HEK293T (cell line): ENCODE measurements around the gene GID8.

Experiments
- CTCF ChIA-PET: fragments of 350-600 bp; formaldehyde crosslinking; extraction: SDS; loops from one replicate; lab custom pipeline; 2021; ENCODE audit warnings: antibody characterized with exemption, inconsistent platforms; lab: Yijun Ruan, JAX
- POLR2A ChIA-PET: fragments of 350-600 bp; formaldehyde crosslinking; extraction: SDS; loops from one replicate; lab custom pipeline; 2020; ENCODE audit warnings: antibody characterized with exemption, inconsistent platforms; lab: Yijun Ruan, JAX
- DNase-seq: peaks from one replicate; pipeline ENCODE4 v3.0.0; 2012; ENCODE audit warnings: mixed read lengths; ENCODE audit errors: extremely low spot score
- ARNT ChIP-seq: fragments of 450-650 bp; IDR thresholded peaks from 2 replicates; pipeline ENCODE4 v1.6.1; 2017; ENCODE audit warnings: mild to moderate bottlenecking
- BHLHE40 ChIP-seq: fragments of 450-650 bp; IDR thresholded peaks from 2 replicates; pipeline ENCODE4 v1.6.1; 2016; ENCODE audit warnings: mild to moderate bottlenecking, moderate library complexity, borderline replicate concordance
- CTBP1 ChIP-seq: fragments of 450-650 bp; IDR thresholded peaks from 2 replicates; pipeline ENCODE4 v1.6.1; 2016; ENCODE audit warnings: borderline replicate concordance
- ELF4 ChIP-seq: fragments of 450-650 bp; IDR thresholded peaks from 2 replicates; pipeline ENCODE4 v1.6.1; 2017; ENCODE audit warnings: antibody characterized with exemption
- FOXA1 ChIP-seq: fragments of 450-650 bp; IDR thresholded peaks from 2 replicates; pipeline ENCODE4 v1.6.1; 2016; ENCODE audit warnings: mild to moderate bottlenecking
- FOXK2 ChIP-seq: fragments of 450-650 bp; IDR thresholded peaks from 2 replicates; pipeline ENCODE4 v1.6.1; 2016; ENCODE audit warnings: mild to moderate bottlenecking
- FOXM1 ChIP-seq: fragments of 450-650 bp; IDR thresholded peaks from 2 replicates; pipeline ENCODE4 v1.6.1; 2017; ENCODE audit warnings: mild to moderate bottlenecking, borderline replicate concordance
- HDGF ChIP-seq: fragments of 450-650 bp; IDR thresholded peaks from 2 replicates; pipeline ENCODE4 v1.6.1; 2017; ENCODE audit warnings: antibody characterized with exemption, borderline replicate concordance
- L3MBTL2 ChIP-seq: fragments of 450-650 bp; conservative IDR thresholded peaks from 2 replicates; pipeline ENCODE4 v1.6.1; 2016; ENCODE audit warnings: mild to moderate bottlenecking
- LEF1 ChIP-seq: fragments of 450-650 bp; IDR thresholded peaks from 2 replicates; pipeline ENCODE4 v1.6.1; 2017; ENCODE audit warnings: mild to moderate bottlenecking, borderline replicate concordance
- NFRKB ChIP-seq: fragments of 450-650 bp; IDR thresholded peaks from 2 replicates; pipeline ENCODE4 v1.6.1; 2016; ENCODE audit warnings: mild to moderate bottlenecking, moderate library complexity
- SP1 ChIP-seq: fragments of 450-650 bp; IDR thresholded peaks from 2 replicates; pipeline ENCODE4 v1.6.1; 2017
- SUZ12 ChIP-seq: fragments of 450-650 bp; IDR thresholded peaks from 2 replicates; pipeline ENCODE4 v1.6.1; 2016; ENCODE audit warnings: mild to moderate bottlenecking
- TARDBP ChIP-seq: fragments of 450-650 bp; IDR thresholded peaks from 2 replicates; pipeline ENCODE4 v1.6.1; 2016
- ZNF384 ChIP-seq: fragments of 450-650 bp; IDR thresholded peaks from 2 replicates; pipeline ENCODE4 v1.6.1; 2016
- TF ChIP-seq, protein P1 (sequence below): fragments of 450-650 bp; IDR thresholded peaks from 2 replicates; pipeline ENCODE4 v1.6.1; 2016

GID8 gene

DNA sequence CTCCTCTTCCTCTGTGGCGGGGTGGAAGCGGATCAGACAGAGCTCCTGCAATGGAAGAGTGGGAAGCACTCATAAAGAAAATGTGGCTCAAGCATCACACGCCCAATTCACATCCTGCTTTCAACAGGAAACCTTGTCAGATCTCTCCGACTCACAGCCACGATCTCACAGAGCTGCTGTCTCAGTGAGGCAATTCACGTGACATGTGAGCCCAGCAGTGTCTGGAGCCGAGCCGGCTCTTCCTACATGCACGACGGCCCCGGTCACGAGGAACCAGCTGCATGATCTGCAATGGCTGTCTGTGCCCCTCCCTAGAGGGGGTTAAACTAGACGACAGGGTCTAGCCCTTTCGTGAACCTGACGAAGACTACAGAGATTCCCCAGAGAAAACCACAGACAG, 46.8 kb upstream of the GID8 start:
- TF ChIP-seq CTBP1 (no peak), ARNT (no peak), FOXK2 (no peak), FOXA1 (no peak), HDGF (no peak), FOXM1 (no peak), NFRKB (no peak), L3MBTL2 (no peak), LEF1 (no peak), ELF4 (no peak), SUZ12 (no peak), TARDBP (no peak)
- TF ChIP-seq, protein P1, sequence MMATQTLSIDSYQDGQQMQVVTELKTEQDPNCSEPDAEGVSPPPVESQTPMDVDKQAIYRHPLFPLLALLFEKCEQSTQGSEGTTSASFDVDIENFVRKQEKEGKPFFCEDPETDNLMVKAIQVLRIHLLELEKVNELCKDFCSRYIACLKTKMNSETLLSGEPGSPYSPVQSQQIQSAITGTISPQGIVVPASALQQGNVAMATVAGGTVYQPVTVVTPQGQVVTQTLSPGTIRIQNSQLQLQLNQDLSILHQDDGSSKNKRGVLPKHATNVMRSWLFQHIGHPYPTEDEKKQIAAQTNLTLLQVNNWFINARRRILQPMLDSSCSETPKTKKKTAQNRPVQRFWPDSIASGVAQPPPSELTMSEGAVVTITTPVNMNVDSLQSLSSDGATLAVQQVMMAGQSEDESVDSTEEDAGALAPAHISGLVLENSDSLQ = no peak
- ChIA-PET POLR2A (no interaction called here), CTCF (no interaction called here)
- no peak for DNase-seq

DNA sequence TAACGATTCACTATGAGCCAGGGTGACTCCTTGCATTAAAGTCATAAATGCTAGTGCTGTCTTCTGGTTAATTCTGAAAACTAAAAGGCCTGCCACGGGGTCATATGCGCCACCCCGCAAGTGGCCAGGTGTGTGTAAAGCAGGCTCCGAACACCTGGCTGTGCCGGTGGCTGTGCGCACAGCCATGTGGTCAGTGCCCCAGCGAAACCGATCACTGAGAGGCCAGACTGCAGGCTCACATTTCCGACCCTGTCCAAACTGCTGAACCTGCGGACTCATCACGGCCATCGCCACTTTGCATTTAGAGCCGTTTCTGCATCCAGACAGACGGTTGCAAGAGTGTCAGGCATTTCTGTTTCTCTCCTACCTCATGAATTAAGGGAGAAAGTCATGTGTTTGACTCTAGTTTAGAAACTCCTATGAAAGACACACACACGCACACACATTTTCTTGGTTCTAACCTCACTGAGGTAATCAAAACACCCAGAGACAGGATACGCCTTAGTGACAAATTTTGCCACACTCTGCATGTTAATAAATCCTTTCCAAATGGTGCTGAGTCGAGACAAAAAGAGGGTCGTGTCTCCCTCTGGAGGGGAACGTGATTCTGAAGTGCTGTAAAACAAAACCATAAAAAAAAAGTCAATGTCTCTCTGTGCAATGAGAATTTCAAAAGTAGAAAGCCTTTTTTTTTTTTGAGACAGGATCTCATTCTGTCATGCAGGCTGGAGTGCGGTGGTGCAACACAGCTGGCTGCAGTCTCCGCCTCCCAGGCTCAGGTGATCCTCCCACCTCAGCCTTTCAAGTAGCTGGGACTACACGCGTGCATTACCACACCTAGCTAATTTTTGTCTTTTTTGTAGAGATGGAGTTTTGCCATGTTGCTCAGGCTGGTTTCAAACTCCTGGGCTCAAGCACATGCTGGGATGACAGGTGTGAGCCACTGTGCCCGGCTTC, 45.3 kb upstream of the GID8 start:
- no peak for DNase-seq
- ChIA-PET POLR2A (no interaction called here), CTCF (interaction anchor here (0.7 kb wide), 1 partner anchor 99 kb away, joined by 3 read pairs; no protein-coding TSS in a partner anchor)
- TF ChIP-seq ELF4 (no peak), FOXA1 (no peak), L3MBTL2 (no peak), ZNF384 (no peak), SUZ12 (no peak), BHLHE40 (no peak), TARDBP (no peak), FOXK2 (no peak), LEF1 (no peak), ARNT (no peak), HDGF (no peak), FOXM1 (no peak), NFRKB (no peak)
- TF ChIP-seq, protein P1 = no peak

DNA sequence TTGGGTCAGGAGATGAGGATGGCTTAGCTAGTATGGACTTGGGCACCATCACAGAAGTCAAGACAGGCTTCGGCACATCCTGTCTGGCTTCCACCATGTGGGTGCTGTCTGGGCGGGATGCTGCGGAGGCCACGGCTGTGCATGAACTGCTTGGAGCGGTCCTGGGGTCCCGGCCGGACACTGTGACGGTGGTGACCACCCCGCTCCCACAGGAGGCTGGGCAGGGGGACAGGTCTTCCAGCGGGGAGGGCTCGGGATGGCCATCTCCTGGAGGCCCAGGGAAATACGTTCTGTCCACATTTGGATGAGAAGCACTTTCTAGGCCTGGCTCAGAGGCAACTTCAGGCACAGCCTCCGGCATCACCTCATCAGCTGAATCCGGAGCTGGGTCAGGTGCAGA, 44.2 kb upstream of the GID8 start:
- CTCF ChIA-PET = no interaction called here
- POLR2A ChIA-PET = no interaction called here
- no peak for DNase-seq
- TF ChIP-seq ZNF384 (no peak), SUZ12 (no peak), SP1 (no peak), FOXA1 (no peak), TARDBP (no peak), CTBP1 (no peak), NFRKB (no peak), HDGF (no peak), ARNT (no peak), FOXK2 (no peak), ELF4 (no peak), FOXM1 (no peak), LEF1 (no peak), L3MBTL2 (no peak), BHLHE40 (no peak)
- TF ChIP-seq, protein P1 = no peak

DNA sequence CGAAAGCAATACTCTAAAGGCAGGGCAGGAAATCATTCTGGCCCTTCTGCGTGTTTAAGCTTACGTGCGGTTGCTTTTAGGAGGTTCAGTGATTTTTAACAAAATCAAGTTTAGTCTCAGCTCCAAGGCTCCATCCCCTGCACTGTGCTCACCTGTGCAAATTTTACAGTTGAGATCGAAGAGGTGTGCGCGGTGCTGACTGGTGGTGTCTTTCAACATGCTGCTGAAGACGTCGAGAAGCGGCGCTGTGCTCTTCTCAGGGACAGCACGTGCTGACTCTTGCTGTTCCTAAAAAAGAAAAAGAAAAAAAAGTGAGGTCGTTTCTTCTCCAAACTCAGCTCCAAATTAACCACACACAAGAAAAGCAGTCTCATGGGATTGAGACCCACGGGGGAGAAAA, 43.7 kb upstream of the GID8 start:
- TF ChIP-seq ELF4 = no peak
- TF ChIP-seq, protein P1 = no peak
- no peak for TF ChIP-seq TARDBP
- TF ChIP-seq SUZ12 = no peak
- TF ChIP-seq NFRKB = no peak
- no peak for TF ChIP-seq ZNF384
- no peak for TF ChIP-seq SP1
- no peak for TF ChIP-seq L3MBTL2
- no peak for TF ChIP-seq LEF1
- no peak for TF ChIP-seq FOXK2
- TF ChIP-seq FOXM1 = no peak
- TF ChIP-seq ARNT = no peak
- TF ChIP-seq FOXA1 = no peak
- ChIA-PET POLR2A (no interaction called here), CTCF (no interaction called here)
- no peak for DNase-seq

DNA sequence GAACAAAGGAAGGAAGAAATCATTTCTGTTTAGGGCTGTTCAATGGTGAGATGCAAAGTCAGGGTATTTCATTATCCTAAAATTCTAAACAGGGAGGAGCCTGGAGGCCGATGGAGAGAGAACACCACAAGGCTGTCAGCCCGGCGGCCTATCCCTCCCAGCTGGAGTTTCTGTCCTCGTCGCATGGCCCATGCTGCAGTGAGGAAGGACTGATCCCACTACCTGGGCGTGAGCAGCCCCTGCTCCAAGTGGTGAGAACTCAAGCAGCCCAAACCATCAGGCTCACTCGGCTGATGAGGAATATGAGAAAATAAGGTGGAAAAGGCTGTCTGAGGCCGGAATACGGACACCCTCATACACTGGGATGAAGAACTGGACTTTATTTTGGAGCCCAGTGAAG, 42.4 kb upstream of the GID8 start:
- DNase-seq = no peak
- CTCF ChIA-PET = no interaction called here
- TF ChIP-seq ZNF384 (no peak), CTBP1 (no peak), TARDBP (no peak), ELF4 (no peak), HDGF (no peak), L3MBTL2 (no peak), FOXK2 (no peak), BHLHE40 (no peak), LEF1 (no peak)
- TF ChIP-seq, protein P1 = no peak
- POLR2A ChIA-PET = no interaction called here
